ENCODE data around the gene PASK.
"Not testable (repeated sequence)": the region's sequence is repeated elsewhere in the genome, so short reads cannot be mapped to it uniquely, and the experiment has no call there.

PASK gene

DNA sequence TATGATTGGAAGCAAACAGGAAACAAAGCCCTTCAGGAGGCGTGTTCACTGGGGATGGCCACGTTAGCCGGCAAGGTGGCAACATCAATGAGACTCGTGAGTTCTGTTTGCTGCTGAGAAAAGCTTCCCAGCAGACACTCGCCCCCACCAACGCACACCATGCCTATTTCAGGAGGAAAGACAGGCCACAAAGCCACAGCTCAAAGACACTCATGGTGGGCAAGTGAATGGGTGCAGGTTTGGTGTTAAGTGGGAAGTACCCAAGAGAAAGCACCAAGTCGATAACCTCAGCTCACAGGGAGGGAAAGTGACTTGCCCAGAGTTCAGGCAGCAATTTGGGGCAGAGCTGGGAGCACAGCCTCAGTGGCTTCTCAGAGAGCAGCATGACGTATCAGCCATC lies 36.7 kb downstream of the PASK start:
- H3K4me1 Mint-ChIP-seq (ENCODE audit: low read depth), result peaks cover 56% of the 10 kb centered on the region
- no peaks in the 10 kb centered on the region for H3K27me3 Mint-ChIP-seq
- H3K9me3 Mint-ChIP-seq (ENCODE audit: low read depth), result no peaks in the 10 kb centered on the region
- peak overlapping the region; percentile 98 for H3K27ac Mint-ChIP-seq
- peaks cover 20% of the 10 kb centered on the region for H3K36me3 Mint-ChIP-seq
- peak overlapping the region; percentile 96 for H3K4me3 Mint-ChIP-seq

DNA sequence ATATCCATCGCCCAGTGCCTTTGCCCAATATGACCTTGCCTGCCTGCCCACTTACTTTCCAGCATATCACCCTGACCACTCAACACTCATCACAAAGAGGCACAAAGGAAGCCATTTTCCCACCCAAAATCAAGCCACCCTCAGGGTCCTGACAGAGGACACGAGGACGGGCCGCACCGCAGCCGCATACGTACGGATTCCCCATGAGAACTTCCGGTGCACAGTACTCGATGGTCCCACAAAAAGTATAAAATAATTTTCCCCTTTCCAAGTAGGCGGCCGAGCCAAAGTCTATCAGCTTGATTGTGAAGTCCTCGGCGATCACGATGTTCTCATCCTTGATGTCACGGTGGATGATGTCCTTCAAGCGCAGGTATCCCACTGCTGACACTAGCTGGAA lies 37.2 kb downstream of the PASK start:
- no peaks in the 10 kb centered on the region for H3K27me3 Mint-ChIP-seq
- H3K4me3 Mint-ChIP-seq, result peak overlapping the region; percentile 96
- H3K36me3 Mint-ChIP-seq, result peaks cover 20% of the 10 kb centered on the region
- peaks cover 62% of the 10 kb centered on the region for H3K4me1 Mint-ChIP-seq (ENCODE audit: low read depth)
- no peaks in the 10 kb centered on the region for H3K9me3 Mint-ChIP-seq (ENCODE audit: low read depth)
- peak overlapping the region; percentile 98 for H3K27ac Mint-ChIP-seq

DNA sequence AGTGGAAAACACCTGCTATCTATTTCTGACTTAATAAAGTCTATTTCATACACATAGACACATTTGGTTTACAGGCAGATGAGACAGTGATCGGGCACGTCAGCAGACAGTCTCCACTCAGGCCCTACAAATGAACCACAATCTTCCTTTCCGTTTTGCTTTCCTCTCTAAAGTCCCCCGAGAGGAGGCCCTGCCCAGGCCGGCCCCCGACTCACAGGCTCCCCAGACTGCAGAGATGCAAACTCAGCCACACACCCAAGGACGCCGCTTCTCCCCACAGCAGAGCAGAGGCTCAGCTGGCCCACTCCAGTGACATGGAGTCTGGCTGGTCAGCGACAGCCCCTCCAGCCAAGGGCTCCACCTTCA lies 37.8 kb downstream of the PASK start:
- peak overlapping the region; percentile 98 for H3K27ac Mint-ChIP-seq
- H3K4me3 Mint-ChIP-seq, result peak overlapping the region; percentile 96
- no peaks in the 10 kb centered on the region for H3K9me3 Mint-ChIP-seq (ENCODE audit: low read depth)
- no peaks in the 10 kb centered on the region for H3K27me3 Mint-ChIP-seq
- H3K36me3 Mint-ChIP-seq, result peaks cover 17% of the 10 kb centered on the region
- peaks cover 68% of the 10 kb centered on the region for H3K4me1 Mint-ChIP-seq (ENCODE audit: low read depth)

DNA sequence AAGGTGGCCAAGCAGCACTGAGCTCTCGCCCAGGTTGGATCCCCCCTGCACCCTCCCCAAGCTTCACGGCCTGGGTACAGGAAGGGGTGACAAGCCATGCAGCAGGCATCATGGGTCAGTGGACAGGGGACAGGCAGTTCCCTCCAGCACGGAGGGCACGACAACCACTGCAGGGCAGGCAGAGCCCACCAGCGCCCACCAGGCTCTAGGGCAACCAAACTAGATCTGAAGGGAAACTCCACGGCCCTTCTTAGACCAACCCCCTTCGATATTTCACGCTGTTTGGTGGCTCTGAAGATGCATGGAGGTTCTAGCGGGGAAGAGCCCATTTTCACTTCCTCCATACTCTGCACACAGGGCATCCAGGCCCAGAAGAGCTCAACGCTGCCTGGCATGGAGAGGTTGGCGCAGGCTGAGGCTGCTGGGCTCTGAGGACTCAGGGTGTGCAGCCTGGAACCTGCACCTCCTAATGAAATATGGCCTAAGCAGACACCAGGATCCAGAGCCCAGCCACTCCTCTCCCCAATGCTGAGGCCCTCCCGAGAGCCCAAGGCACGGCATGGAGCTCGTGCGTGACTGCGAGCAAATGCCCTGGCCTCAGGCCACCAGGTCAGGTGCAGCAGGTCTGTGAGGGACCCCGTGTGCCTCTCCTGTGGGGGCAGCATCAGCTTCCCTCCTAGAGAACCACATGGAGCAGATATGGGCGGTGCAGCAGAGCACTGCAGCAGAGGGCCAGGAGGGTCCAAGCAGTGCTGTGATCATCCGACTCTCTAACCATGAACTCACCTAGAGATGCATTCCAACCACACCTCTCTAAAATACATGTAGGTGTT lies 38.4 kb downstream of the PASK start:
- peaks cover 74% of the 10 kb centered on the region for H3K4me1 Mint-ChIP-seq (ENCODE audit: low read depth)
- no peaks in the 10 kb centered on the region for H3K9me3 Mint-ChIP-seq (ENCODE audit: low read depth)
- peak overlapping the region; percentile 98 for H3K27ac Mint-ChIP-seq
- peak overlapping the region; percentile 96 for H3K4me3 Mint-ChIP-seq
- H3K27me3 Mint-ChIP-seq, result no peaks in the 10 kb centered on the region
- H3K36me3 Mint-ChIP-seq, result peaks cover 15% of the 10 kb centered on the region

DNA sequence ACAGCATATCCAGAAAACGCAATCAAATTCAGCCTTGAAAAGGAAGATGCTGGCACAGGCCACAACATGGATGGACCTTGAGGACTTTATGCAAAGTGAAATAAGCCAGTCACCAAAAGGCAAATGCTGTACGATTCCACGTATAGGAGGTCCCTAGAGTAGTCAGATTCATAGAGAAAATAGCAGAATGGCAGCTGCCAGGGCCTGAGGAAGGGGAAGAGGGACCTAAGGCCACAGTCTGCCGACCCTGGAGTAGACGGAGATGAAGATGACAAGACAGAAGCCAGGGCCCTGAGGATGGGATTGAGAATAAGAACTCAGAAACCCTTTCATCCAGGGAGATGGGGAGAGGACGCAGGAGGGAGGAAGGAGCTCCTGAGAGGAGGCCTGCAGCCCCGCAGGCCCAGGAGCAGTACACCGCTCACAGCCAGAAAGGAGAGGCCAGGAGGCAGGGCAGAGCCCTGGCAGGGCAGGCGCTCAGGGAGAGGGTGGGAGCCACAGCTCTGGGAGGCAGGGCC lies 39.1 kb downstream of the PASK start:
- Mint-ChIP-seq H3K9me3 (ENCODE audit: low read depth) (no peaks in the 10 kb centered on the region), H3K4me3 (peak overlapping the region; percentile 96), H3K4me1 (ENCODE audit: low read depth) (peaks cover 79% of the 10 kb centered on the region), H3K36me3 (peaks cover 14% of the 10 kb centered on the region), H3K27me3 (no peaks in the 10 kb centered on the region), H3K27ac (peak overlapping the region; percentile 98)

DNA sequence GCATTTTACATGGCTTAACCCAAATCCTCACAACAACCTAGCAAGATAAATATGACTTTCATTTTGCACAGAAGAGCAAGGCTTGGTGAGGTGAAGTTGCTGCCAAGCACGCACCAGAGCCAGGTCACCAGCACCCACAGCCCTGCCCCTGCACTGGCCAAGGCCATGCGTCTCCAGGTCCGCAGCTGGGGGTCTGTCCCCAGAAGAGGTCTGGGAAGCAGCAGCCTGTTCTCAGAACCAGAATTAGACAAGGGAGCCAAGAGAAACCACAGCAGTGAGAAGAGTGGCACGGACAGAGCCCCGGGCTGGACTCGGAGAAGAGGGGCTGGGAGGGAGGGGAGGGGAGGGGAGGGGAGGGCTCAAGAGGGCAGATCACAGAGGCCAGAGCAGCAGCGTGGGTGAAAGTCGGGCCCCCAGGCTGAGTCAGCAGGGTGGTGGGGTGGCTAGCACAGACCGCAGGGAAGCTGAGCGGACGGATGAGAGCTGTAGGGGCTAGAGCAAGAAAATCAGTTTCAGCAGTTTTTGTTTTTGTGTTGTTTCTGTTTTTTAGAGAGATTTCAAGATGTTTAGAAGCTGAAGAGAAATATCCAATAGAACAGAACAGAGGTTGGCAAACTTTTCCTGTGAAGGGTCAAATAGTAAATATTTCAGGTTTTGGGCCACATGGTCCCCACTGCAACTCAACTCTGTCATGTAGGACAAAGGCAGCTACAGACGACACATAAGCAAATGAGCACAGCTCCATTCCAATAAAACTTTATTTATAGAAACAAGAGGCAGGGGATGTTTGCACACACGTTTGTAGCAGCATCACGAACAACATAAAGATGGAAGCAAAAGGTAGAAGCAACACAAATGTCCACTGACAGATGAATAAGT lies 39.8 kb downstream of the PASK start:
- Mint-ChIP-seq H3K4me3 (peak overlapping the region; percentile 96), H3K27me3 (no peaks in the 10 kb centered on the region), H3K36me3 (peaks cover 7% of the 10 kb centered on the region), H3K27ac (peak overlapping the region; percentile 98), H3K9me3 (ENCODE audit: low read depth) (no peaks in the 10 kb centered on the region), H3K4me1 (ENCODE audit: low read depth) (peaks cover 81% of the 10 kb centered on the region)

DNA sequence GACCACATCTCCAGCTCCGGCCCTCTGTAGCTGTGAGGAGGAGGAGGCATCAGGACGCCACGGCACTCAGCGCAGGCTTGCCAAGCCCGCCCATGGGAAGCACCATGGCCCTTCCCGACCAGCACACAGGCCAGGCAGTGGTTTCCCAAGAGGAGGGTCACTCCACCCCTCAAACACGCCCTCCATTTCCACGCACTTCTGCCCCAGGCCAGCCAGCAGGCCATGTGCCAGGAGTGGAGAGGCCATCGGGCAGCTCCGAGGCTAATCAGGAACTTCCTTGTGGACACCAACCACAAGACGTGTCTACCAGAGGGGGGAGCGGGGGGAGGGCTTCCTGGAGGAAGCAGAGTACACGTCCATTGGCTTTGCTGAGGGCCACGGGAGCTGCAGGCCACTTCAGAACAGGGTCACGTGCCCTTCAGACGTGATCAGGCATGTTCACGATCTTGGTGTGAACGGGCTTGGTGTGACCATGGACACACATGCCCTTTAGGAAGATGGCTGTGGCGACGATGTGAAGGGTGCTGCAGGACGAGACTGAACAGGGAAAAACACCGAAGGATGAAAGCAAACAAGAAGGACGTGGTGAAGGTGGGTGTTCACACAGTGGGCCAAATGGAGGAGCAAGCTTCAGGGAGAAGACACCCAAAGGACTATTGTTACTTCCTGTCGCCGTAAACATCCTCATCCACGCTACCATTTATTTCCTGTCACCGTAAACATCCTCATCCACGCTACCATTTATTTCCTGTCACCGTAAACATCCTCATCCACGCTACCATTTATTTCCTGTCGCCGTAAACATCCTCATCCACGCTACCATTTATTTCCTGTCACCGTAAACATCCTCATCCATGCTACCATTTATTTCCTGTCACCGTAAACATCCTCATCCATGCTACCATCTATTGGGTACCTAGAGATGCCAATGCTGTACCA lies 40.7 kb downstream of the PASK start:
- Mint-ChIP-seq H3K36me3 (peaks cover 5% of the 10 kb centered on the region), H3K27me3 (no peaks in the 10 kb centered on the region), H3K9me3 (ENCODE audit: low read depth) (no peaks in the 10 kb centered on the region), H3K4me3 (peak overlapping the region; percentile 96), H3K27ac (peak overlapping the region; percentile 98), H3K4me1 (ENCODE audit: low read depth) (peaks cover 87% of the 10 kb centered on the region)

DNA sequence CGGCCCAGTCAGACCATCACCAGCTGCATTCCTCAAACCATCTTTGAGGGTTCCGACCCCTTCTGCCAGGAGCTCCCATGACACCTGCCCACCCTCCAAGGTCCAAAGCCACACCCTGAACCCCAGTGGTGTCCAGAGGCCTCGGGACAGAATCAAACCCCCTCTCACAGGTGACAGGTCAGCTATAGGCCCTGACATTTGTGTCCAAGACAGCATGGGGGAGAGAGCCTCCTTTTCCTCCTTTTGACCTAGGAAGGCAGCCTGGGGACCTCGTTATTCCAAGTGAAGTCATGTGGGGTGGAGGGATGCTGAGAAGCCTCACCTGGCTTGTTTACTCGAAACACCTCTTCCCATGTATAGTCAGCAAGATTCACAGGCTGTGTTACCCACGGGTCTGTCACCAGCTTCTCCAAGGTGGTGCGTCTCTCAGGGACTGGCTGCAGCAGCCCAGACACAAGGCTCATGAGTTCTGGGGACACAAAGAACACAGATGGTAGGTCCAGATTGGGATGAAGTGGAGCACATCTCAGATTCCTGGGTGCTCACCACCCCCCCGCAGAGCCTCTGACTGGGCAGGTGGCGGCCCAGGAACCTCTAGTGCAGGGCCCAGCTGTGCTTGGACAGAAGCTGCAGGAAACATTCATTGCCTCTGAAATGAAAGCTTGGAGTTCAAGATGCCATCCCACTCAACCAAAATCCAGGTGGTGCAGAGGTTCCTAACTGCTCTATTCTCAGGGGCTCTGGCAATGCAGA lies 42.1 kb downstream of the PASK start:
- H3K4me3 Mint-ChIP-seq, result no peak overlapping the region

DNA sequence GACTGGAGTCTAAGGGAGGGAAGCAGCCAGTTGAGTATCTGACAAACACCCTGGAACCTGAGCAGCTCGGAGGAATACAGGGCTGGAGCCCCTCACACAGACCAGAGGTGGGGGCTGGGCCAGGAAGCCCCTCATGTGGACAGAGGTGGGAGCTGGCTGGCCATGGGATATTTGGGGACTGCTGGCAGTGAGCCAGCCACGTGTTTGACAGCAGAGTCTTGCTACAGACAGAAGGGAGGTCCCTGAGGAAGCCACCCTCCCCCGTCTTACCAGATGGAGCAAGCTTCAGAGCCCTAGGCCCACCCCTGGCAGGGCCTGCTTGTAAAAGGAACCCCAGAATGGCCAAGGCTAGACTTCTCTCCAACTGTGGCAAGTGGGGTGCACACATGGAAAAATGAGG lies 43.6 kb downstream of the PASK start:
- Mint-ChIP-seq H3K27me3 (no peaks in the 10 kb centered on the region), H3K4me3 (no peak overlapping the region), H3K4me1 (ENCODE audit: low read depth) (peaks cover 74% of the 10 kb centered on the region), H3K36me3 (peaks cover 3% of the 10 kb centered on the region), H3K9me3 (ENCODE audit: low read depth) (no peaks in the 10 kb centered on the region), H3K27ac (peak overlapping the region; percentile 98)

More for the DNA sequence above, 42.1 kb downstream of the PASK start:
- no peaks in the 10 kb centered on the region for H3K9me3 Mint-ChIP-seq (ENCODE audit: low read depth)
- H3K36me3 Mint-ChIP-seq, result peaks cover 3% of the 10 kb centered on the region
- no peaks in the 10 kb centered on the region for H3K27me3 Mint-ChIP-seq
- peak overlapping the region; percentile 98 for H3K27ac Mint-ChIP-seq
- H3K4me1 Mint-ChIP-seq (ENCODE audit: low read depth), result peaks cover 86% of the 10 kb centered on the region

DNA sequence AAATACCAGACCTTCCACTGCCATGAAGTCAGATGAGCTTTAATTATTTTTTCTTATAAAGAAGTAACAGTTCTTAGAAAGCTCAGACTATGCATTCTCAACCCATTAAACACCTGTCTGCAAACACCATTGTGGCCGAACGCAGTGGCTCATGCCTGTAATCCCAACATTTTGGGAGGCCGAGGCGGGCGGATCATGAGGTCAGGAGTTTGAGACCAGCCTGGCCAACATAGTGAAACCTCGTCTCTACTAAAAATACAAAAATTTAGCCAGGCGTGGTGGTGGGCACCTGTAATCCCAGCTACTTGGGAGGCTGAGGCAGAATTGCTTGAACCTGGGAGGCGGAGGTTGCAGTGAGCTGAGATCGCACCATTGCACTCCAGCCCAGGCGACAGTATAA lies 44.7 kb downstream of the PASK start:
- not testable (repeated sequence) for H3K27me3 Mint-ChIP-seq; H3K4me3 Mint-ChIP-seq; H3K9me3 Mint-ChIP-seq (ENCODE audit: low read depth); H3K36me3 Mint-ChIP-seq
- H3K27ac Mint-ChIP-seq, result peak overlapping the region; percentile 98
- peaks cover 76% of the 10 kb centered on the region for H3K4me1 Mint-ChIP-seq (ENCODE audit: low read depth)

DNA sequence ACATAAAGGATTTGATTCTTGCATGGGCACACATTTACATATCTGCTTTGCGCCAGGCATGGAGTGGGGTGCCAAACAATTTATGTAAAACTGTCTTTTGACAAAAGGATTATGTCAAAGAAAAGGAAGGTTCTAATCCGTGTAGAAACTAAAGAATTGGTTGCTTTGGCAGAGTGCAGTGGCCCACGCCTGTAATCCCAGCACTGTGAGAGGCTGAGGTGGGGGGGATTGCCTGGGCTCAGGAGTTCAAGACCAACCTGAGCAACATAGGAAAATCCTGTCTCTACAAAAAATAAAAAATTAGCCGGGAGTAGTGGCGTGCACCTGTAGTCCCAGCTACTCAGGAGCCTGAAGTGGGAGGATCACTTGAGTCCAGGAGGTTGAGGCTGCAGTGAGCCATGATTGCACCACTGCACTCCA lies 46.1 kb downstream of the PASK start:
- peak overlapping the region; percentile 98 for H3K27ac Mint-ChIP-seq
- peak overlapping the region; percentile 97 for H3K4me3 Mint-ChIP-seq
- no peaks in the 10 kb centered on the region for H3K9me3 Mint-ChIP-seq (ENCODE audit: low read depth)
- peaks cover 5% of the 10 kb centered on the region for H3K36me3 Mint-ChIP-seq
- no peaks in the 10 kb centered on the region for H3K27me3 Mint-ChIP-seq
- H3K4me1 Mint-ChIP-seq (ENCODE audit: low read depth), result peaks cover 77% of the 10 kb centered on the region

DNA sequence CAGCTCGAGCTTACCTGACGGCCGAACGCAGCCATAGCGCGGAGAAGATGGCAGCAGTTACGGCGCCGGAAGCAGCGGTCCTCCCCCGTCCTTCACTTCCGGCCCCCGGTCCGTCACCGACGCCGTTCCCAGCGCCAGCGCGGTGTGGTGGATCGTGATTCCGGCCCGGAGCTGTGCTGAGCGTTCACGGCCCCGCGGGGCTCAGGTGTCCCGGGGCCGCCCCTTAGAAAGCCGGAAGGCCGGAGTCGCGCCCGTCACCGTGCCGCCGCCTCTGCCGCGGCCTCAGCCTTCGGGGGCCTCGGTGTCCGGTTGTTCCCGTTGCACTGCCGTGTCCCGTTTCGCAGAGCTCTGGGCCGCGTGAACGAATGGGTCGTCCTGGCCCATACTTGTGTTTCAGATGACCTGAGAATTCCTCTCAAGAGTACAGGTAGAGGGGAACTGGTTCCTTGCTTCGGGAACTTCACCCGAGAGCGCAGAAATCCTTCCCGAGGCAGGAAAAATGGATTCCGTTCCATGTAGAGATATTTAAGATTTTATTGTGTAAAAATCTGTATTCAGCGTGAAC lies 47.0 kb downstream of the PASK start, which contains the start of gene MTERF4:
MTERF4 (minus strand) TSS at position 49 of the 565 bp plus-strand sequence; CDS start at position 35, 14 bp downstream.
- H3K27ac Mint-ChIP-seq, result peak within 1 kb of the TSS; percentile 98
- H3K9me3 Mint-ChIP-seq (ENCODE audit: low read depth), result no peaks in the 10 kb centered on the region
- H3K4me3 Mint-ChIP-seq, result peak within 1 kb of the TSS; percentile 97
- H3K36me3 Mint-ChIP-seq, result peaks cover 10% of the 10 kb centered on the region
- peaks cover 78% of the 10 kb centered on the region for H3K4me1 Mint-ChIP-seq (ENCODE audit: low read depth)
- H3K27me3 Mint-ChIP-seq, result no peaks in the 10 kb centered on the region

DNA sequence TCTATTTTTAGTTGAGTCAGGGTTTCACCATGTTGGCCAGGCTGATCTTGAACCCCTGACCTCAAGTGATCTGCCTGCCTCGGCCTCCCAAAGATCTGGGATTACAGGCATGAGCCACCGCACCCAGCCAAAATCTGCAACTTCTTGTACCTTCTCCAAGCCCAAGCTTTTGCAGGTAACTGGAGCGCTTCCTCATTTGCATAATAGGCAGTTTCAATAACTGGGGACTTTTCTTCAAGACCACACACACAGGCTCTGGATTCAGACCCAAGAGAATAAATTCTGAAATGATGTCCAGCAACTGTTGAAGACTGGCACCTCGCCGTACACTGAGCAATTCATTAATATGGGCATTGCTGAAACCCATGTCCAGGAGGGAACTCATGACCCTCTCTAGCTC lies 50.0 kb downstream of the PASK start:
- Mint-ChIP-seq H3K9me3 (ENCODE audit: low read depth) (no peaks in the 10 kb centered on the region), H3K27ac (peak overlapping the region; percentile 68), H3K4me1 (ENCODE audit: low read depth) (peaks cover 80% of the 10 kb centered on the region), H3K27me3 (no peaks in the 10 kb centered on the region), H3K4me3 (peak overlapping the region; percentile 63), H3K36me3 (peaks cover 24% of the 10 kb centered on the region)

Measured in activated naive CD8-positive, alpha-beta T cell (primary cell).